LHCN-M2 (cell line): ENCODE measurements around the gene SORCS2. TPM values are rescaled to one million over a fixed set of nuclear protein-coding genes. Genes with fewer than 3 reads are reported as not detected.
A peak's percentile ranks its signal among the peaks of the same experiment; 100 is the strongest.

ENCODE experiments used
- DNase-seq: peaks from one replicate; pipeline ENCODE4 v3.0.0-alpha.2; 2012; ENCODE audit warnings: low read depth
- total RNA-seq: library from RNA; depleted of rRNA; stranded (reverse); fragments of >200 nt; gene quantifications from 2 replicates; pipeline ENCODE4 v1.2.3, GENCODE V29; 2014

SORCS2 gene
- total RNA-seq, 1 experiment from 2014 or later: 0.52 TPM

GRCh38 chr4:7658341-7659204 lies 466.2 kb downstream of the SORCS2 start:
- peak; percentile 48 for DNase-seq

GRCh38 chr4:7659429-7660175 lies 467.3 kb downstream of the SORCS2 start:
- no peak for DNase-seq

DNA sequence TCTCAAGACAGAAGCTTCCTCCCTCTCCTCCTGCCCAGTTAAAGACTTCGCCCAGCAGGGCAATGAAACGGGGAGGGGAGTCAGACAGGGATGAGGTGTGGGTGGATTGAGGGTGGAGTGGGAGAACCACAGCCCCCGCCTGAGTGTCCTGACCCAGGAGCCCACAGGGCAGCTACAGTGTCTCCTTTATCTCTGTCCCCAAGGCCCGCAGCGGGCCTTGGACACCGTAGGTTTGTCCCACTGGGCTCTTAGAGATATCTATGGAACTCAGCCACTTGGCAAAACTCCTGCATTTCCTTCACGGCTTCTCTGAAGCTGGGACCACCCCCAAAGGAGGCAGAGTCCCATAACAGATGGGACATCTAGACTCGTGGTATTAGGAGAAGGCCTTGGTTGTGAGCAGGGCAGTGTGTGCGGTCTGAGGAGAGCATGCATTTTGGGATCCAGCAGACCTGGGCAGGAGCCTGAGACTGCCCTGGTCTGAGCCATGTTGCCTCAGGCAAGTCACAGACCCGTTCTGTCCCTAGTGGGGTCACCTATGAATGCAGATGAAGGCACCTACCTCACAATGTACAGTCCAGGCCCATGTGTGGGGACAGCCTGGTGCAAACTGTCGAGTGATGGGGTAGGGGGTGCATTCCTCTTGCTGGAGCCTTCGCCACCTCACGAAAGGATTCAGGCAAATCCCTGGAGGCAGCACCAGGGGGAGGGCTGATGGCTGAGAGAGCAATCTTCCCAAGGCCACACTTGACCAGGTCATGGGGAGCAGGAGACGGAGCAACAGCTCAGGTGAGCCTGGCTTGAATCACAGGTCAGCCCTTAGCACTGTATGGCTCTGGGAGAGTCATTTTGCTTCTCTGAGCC lies 468.1 kb downstream of the SORCS2 start:
- no peak for DNase-seq

DNA sequence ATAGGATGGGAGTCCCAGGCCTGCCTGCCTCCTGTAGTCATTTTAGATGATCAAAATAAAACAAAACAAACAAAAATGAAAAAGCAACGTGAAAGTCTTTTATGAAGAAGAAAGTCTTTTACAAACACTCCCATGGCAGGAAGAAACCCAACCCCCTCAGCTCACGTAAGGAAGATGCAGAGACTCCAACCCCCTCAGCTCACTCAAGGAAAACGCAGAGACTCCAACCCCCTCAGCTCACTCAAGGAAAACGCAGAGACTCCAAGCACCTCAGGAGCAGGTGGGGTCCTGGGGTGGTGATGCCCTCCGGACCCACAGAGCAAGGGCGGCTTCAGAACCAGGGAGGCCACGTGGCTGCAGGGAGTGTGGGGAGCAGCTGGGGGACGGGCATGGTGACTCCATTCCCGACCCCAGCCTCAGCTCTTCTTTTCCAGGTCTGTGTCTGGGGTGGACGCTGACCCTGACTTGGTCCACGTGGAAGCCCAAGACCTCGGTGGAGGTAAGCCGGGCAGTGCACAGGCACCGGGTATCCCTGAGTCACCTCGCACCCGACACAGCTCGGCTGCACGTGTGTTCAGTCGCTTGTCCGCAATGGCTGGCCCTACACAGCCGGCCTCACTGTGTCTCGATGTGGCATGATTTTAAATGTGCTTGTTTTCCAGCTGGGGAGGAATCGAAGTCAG lies 468.9 kb downstream of the SORCS2 start:
- no peak for DNase-seq

DNA sequence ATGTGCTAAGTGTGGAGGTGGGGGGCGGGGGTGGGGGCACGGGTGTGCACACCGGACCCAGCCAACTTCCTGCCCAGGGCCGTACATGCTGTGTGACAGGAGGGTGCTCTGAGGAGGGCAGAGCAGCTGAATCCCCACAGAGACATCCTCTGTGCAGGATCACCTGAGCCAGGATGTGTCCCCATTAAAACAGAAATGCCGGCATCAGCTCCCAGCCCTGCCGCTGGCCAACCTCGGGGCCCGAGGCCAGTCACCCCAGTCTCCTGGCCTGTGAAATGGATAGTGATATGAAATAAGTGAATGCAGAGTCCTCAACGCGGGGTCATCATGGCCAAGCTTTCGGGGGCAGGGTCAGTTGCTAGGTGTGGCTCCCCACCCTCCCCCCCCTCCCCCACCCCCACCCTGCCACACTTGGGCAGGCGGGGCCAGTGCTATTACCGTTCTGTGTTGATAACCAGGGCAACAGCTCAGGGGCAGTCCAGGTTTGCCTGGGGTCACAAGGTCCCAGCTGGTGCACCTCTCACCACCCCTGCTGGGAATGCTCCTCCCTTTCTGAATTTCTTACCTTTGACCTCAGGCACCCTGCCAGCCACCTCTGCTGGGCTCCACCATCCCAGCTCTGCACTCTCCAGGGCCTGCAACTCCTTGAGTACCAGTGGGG lies 469.6 kb downstream of the SORCS2 start:
- no peak for DNase-seq

- no peak for DNase-seq
Measured at GRCh38 chr4:7662507-7662846, 470.1 kb downstream of the SORCS2 start.

GRCh38 chr4:7663075-7663541 lies 470.8 kb downstream of the SORCS2 start:
- no peak for DNase-seq

DNA sequence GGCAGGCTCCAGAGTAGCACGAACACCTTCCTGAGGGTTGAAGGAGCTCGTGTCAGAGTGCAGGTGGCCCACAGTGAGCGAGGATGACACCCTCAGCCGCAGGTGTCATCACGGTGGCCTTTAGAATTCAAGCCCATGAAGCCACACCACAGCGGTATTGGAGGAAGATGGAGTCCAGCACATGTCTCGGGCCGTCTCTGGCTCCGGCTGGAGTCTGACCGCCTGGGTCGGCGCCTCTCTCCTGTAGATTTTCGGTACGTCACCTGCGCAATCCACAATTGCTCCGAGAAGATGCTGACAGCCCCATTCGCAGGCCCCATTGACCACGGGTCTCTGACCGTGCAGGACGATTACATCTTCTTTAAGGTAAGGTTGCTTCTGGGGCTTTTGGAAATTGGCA lies 471.8 kb downstream of the SORCS2 start:
- DNase-seq: no peak

DNA sequence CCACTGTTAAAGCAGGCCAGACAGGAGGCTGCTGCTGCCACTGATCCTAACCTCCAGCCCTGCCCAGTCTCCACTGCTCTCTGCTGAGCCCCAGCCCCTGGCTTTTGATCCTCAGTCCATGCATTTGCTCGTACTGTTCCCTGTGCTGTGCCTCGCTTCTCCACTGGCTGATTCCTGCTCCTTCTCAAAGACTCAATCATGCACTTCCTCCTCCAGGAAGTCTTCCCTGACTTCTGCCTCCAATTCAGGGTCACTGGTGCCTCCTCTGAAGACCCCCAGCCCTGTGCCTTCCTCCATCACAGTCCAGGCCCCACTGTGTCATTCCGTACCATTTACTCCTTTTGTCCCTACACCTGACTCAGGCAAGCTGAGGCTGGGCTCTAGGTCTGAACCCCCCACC lies 473.0 kb downstream of the SORCS2 start:
- DNase-seq: no peak

DNA sequence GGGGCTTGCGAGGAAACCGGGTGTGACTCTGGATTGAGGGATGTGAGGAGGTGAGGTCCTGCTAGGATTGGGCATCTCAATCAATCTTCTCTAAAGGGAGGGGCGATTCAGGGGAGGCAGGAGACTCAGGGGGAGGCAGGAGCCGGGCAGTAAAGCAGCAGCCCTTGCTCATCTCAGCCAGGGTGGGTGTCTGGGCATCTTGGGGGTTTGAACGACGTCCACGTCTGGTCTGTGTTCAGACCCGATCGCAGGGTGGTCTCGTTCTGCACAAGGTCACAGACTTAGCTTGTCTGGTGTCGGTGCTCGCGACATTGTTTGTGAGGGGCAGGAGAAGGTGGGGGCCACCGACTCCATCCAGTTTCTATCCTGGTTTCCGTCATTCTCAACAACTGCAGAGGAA lies 473.7 kb downstream of the SORCS2 start:
- DNase-seq: no peak

GRCh38 chr4:7666744-7667143 lies 474.4 kb downstream of the SORCS2 start:
- DNase-seq: no peak

GRCh38 chr4:7668271-7668670 lies 475.9 kb downstream of the SORCS2 start:
- DNase-seq: no peak

DNA sequence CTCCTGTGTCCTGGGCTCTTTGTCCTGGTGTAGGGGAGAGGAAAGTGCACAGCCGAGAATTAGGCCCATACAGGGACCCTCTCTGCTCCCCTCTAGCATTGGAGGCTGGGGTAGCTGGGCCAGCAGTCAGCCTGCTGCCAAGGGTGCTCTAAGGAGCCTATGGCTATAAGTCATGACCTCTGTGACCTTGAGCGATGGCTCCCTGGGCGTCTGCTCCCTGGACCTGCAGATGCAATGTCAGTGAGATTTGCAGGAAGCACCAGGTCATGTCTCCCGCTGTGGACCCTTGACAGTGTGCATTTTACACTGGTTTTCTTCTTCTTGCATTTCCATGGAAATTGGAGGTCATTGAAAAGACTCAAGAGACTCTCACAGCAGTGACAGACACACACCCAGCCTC lies 476.5 kb downstream of the SORCS2 start:
- DNase-seq: no peak

- DNase-seq: no peak
Measured at GRCh38 chr4:7672601-7673000, 480.3 kb downstream of the SORCS2 start.

GRCh38 chr4:7673121-7673520 lies 480.8 kb downstream of the SORCS2 start:
- DNase-seq: no peak

DNA sequence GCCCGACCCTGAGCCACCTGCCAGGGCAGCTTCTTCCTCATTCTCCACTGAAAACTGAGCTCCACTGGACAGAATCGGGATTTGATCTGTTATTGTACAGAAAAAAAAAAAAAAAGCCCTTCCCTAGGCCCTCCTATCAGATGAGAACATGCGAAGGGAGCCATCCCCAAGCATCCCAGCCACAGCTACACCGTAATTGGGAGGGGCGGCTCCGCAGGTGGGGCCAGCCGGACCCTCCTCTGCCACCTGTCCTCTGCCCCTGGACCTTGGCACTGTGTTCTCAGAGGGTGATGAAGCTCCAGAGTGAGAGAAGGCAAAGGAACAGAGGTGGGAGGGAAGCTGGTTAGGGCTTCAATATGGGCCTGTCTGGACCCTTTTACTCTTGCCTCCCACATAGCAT lies 482.4 kb downstream of the SORCS2 start:
- DNase-seq: no peak

- no peak for DNase-seq
Measured at GRCh38 chr4:7675136-7675535, 482.8 kb downstream of the SORCS2 start.

DNA sequence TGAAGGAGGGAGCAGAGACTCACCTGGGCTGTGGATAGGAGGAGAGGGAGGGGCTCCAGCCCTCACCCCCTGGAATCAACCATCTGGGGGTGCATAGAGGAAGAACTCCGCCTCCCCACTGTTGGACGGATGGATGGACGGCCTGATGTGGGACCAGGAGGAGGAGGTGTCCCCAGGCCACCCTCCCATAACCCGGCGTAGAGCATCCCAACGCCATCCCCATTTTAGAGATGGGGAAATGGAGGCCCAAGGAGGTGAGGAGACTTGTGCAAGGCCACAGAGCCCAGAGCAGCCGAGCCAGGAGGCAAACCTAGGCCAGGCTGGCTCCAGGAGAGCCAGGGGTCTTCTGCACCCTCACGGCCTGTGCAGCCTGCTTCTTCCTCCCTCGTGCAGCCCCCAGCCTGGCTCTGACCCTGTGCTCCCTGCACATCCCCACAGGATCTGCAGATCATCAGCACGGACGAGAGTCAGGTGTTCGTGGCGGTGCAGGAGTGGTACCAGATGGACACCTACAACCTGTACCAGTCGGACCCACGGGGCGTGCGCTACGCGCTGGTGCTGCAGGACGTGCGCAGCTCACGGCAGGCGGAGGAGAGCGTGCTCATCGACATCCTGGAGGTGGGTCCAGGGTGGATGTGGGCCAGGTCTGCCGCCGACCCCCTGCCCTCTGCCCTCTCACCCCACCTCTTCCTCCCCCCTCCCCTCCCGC lies 483.4 kb downstream of the SORCS2 start:
- no peak for DNase-seq

GRCh38 chr4:7676398-7676922 lies 484.1 kb downstream of the SORCS2 start:
- no peak for DNase-seq

- no peak for DNase-seq
Measured at GRCh38 chr4:7677086-7677485, 484.7 kb downstream of the SORCS2 start.
